GM19438 (cell line): ENCODE measurements around the gene PDE6G.
"Not testable (repeated sequence)": the region's sequence is repeated elsewhere in the genome, so short reads cannot be mapped to it uniquely, and the experiment has no call there.

Experiments used
- ATAC-seq: cut with Tn5 transposase; IDR thresholded peaks from one replicate; pipeline ENCODE4 v1.9.1; 2021; ENCODE audit warnings: low read depth; ENCODE audit not compliant: unreplicated experiment

PDE6G gene

DNA sequence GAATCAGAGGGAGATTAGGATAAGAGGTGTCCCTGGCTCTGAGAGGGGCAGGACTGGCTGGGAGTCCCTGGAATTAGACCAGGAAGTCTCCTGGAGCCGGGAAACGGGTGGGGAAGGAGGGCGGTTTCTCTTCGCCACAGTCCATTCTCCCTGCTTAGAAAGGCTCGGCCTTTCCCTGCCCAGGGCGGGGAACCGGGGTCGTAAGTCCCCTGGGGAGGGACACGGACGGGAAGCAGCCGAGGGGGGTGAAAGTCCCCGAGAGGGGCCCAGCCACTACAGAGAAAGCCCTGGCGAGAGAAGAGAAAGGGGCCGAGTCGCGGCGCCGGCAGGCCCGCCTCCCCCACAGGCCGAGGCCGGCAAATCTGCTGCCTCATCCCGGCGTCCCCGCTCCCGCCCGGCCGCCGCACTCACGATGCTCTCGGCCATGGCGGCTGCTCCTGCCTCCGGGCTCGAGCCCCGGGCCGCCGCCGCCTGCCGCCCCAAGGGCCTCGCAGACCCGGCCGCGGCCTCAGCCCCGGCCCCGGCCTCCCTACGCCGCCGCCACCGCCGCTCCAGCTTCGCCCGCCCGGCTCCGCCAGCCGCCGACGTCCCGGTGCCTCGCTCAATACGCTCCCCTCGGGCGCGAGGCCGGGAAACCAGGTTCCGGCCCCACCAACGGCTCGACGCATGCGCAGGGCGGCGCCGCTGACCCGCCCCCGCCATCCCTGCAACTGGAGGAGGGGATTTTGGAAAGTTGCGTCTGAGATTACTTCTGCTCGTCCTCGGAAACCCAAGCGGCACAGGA is 19.6 kb downstream of the PDE6G start, which contains the start of the genes NPLOC4 and TSPAN10:
Gene NPLOC4 (minus strand): TSS at position 608 of the 784 bp plus-strand sequence. CDS start 182 bp downstream, at position 426.
Gene TSPAN10 (plus strand): TSS at position 692 of the 784 bp plus-strand sequence. CDS start 5,217 bp downstream, outside the sequence.
- peak; percentile 82 for ATAC-seq

DNA sequence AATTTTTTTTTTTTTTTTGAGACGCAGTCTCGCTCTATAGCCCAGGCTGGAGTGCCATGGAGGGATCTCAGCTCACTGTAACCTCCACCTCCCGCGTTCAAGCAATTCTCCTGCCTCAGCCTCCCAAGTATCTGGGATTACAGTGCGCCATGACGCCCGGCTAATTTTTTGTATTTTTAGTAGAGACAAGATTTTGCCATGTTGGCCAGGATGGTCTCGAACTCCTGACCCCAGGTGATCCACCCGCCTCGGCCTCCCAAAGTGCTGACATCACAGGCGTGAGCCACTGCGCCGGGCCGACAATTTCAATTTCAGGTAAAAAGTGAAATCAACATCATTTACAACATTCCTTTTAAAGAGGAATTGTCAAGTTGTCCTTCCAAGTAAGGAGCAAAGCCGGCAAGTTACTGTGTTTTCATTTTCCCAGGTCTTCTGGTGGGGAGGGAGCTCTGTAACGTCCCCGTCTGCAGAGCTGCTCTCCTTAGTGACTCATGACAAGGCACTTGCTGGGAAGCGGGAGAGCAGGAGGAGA is 20.3 kb downstream of the PDE6G start:
- no peak for ATAC-seq

- no peak for ATAC-seq
Observed at GRCh38 chr17:81635431-81635830, 20.9 kb downstream of the PDE6G start.

GRCh38 chr17:81631482-81631881 is 24.9 kb downstream of the PDE6G start:
- ATAC-seq: no peak

GRCh38 chr17:81630274-81630673 is 26.1 kb downstream of the PDE6G start:
- no peak for ATAC-seq

DNA sequence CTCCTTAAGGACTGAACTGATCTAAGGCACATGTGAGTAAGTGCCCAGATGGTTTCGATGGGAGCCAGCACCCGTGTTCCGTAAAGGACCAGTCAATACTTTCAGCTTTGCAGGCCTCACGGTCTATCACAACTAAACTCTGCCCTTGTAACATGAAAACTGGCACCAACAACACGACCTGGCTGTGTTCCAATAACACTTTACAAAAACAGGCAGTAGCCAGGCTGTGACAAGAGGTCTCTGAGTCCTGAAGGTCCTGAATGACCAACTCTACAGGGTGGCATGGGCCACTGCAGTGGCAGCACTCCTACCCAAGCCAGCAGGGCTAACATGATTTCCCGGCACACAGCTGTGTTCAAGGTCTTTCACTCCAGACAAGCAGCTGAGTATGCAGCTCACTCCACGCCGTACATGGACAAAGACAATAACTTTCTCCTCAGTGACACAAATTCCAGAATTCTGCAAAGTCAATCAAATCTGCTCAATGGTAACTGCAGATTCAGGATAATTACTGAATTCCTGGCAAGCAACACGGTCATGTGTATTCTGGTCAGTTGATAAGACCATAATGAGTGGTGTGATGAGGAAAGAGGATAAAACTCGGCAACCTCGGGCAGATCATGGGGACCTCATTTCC is 34.7 kb downstream of the PDE6G start:
- no peak for ATAC-seq

- not testable (repeated sequence) for ATAC-seq
Observed at GRCh38 chr17:81618307-81618706, 38.0 kb downstream of the PDE6G start.

GRCh38 chr17:81616877-81617276 is 39.5 kb downstream of the PDE6G start:
- no peak for ATAC-seq

DNA sequence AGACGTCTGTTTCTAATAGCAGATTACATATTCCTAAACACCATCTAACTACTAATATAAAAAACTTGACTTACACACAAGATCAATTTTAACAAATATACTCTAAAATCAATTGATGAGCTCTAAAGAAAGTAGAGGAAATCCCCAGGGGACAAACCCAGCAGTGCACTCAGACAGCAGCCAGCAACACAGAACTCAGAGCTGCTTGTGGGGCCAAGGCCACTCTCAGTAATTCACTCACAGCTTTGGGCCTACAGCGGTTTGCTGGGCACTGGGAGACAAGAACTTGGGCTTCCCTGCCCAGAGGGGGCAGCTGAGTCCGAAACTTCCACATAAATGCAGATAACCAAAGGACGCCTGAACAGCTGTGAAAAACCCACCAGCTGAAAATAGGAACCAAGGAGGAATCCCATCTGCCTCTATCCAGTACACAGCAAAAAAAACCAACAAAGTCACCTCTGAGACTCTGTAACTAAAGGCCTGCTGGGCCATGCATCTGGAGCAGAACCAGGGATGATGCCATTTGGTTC is 40.9 kb downstream of the PDE6G start:
- ATAC-seq: no peak

- no peak for ATAC-seq
Observed at GRCh38 chr17:81612172-81612970, 44.0 kb downstream of the PDE6G start.

- no peak for ATAC-seq
Observed at GRCh38 chr17:81609541-81610311, 46.6 kb downstream of the PDE6G start.

GRCh38 chr17:81608605-81609004 is 47.7 kb downstream of the PDE6G start:
- no peak for ATAC-seq

GRCh38 chr17:81608082-81608481 is 48.3 kb downstream of the PDE6G start:
- ATAC-seq: no peak

DNA sequence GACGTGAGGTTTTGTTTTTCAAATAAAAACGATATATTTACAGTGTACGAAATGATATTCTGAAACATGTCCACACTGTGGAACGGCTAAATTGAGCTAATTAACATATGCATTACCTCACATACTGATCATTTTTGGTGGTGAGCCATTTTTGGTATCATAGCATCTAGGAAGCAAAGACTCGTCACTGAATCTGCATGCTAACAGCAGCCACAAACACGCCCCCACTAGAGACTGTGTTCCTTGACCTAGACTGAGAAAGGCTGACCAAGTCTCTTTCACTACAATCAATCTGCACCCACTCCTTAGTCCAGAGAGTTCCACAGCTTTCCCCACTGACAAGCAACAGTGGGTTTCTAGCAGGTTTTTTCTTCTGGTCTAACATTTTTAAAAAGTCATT is 48.9 kb downstream of the PDE6G start:
- ATAC-seq: no peak

DNA sequence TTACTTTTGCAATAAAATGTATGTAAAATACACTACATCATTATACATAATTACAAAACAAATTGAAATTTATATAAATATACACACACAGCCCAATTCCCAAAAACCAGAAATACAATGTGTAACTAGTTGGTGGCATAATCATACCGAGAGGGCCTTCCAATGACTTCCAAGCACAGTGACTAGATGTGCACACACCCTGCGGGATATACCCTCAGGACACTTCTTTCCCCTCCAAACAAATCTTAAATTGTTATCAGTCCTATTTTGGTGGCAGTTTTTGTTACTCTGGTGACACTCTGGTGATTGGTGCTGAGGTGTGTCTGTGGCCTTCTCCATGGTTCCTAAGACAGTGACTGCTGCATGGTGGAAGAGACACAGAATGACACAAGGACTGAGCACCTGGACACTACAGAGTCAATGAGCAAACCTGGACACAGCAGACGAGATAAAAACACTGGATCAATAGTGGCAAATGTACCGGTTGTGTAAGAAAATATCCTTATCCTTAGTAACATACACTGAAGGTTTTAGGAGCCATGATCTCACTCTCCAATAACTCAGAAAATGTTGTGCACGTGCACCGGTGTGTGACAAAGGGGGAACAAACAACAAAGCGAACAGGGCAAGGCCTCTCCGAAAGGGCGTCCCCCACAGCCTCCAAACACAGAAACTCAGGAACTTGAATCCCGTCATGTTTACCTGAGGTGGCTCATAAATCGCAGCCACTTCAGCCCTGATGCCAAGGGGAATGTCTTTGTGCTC is 52.3 kb downstream of the PDE6G start:
- ATAC-seq: no peak

DNA sequence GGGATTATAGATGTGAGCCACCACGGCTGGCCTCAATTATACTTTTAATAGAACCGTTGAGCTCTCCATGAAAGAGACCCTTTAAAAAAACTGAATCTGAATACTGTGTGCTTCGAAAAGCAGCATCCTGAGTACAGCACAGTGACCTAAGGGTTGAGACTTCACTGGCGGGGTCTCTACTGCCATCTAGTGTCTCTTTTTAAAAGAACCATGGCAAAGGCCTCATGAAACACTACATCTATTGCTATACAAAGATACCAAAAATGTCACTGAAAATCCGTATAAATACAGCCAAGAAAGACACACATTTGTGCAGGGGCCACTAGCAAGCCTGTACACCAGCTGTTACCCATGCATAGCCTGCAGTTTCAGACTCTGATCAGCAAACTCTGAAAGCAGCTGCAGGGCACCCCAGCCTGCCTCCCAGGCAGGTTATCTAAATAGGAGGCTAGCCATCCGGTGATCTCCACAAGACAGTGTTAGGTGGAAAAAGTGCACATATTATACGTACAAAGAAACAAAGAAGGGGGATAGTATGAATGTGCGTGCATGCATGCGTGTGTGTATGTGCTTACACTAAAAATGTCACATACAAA is 54.7 kb downstream of the PDE6G start:
- ATAC-seq: no peak
